GM18951 (cell line): ENCODE results near the gene LRP3.

Source experiments
- POLR2A ChIP-seq: IDR thresholded peaks from 4 replicates; pipeline ENCODE4 v1.6.1; 2011; ENCODE audit warnings: mild to moderate bottlenecking; ENCODE audit not compliant: insufficient read length, insufficient read depth; ENCODE audit errors: extremely low read depth
- in situ Hi-C: fragments of 300-500 bp; cut with MboI; formaldehyde crosslinking; loops from one replicate; pipeline ENCODE4 v1.12.0; 2022; ENCODE audit warnings: low sequenced_read_pairs, mixed read lengths, inconsistent platforms; ENCODE audit not compliant: unreplicated experiment

Gene LRP3

GRCh38 chr19:33235269-33235995 lies 41.3 kb downstream of the LRP3 start:
- no peak for TF ChIP-seq POLR2A
- in situ Hi-C loops, result loop anchor here (10.0 to 25.0 kb wide), 2 partner anchors 169 to 527 kb away; no protein-coding TSS in a partner anchor

DNA sequence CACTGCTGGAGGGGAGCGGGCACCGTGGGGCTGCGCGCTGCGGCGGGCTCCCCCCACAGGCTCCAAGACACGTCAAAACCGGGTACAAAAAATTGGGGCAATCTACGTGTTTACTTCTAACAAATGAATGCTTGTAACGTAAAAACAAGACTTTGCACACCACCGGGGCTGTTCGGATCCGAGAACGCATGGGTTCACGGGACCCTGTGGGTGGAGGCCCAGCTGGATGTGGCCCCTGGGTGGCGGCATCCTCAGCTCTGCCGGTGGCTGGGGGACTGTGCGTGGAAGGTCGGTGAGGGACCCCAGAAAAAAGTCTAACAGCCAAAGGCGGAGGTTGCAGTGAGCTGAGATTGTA lies 41.8 kb downstream of the LRP3 start:
- in situ Hi-C loops, result loop anchor here (10.0 to 25.0 kb wide), 2 partner anchors 169 to 526 kb away; no protein-coding TSS in a partner anchor
- no peak for TF ChIP-seq POLR2A

GRCh38 chr19:33236696-33237390 lies 42.7 kb downstream of the LRP3 start:
- in situ Hi-C loops, result loop anchor here (10.0 to 25.0 kb wide), 2 partner anchors 168 to 525 kb away; no protein-coding TSS in a partner anchor
- no peak for TF ChIP-seq POLR2A

GRCh38 chr19:33238481-33239149 lies 44.5 kb downstream of the LRP3 start:
- no peak for TF ChIP-seq POLR2A
- in situ Hi-C loops, result loop anchor here (10.0 to 25.0 kb wide), 2 partner anchors 166 to 524 kb away; no protein-coding TSS in a partner anchor

- in situ Hi-C loops, result loop anchor here (10.0 to 25.0 kb wide), 2 partner anchors 165 to 523 kb away; no protein-coding TSS in a partner anchor
- no peak for TF ChIP-seq POLR2A
Measured at GRCh38 chr19:33239223-33239975, 45.3 kb downstream of the LRP3 start.

- in situ Hi-C loops, result loop anchor here (25.0 kb wide), 1 partner anchor 522 kb away; no protein-coding TSS in a partner anchor
- TF ChIP-seq POLR2A, result no peak
Measured at GRCh38 chr19:33240181-33240771, 46.1 kb downstream of the LRP3 start.

DNA sequence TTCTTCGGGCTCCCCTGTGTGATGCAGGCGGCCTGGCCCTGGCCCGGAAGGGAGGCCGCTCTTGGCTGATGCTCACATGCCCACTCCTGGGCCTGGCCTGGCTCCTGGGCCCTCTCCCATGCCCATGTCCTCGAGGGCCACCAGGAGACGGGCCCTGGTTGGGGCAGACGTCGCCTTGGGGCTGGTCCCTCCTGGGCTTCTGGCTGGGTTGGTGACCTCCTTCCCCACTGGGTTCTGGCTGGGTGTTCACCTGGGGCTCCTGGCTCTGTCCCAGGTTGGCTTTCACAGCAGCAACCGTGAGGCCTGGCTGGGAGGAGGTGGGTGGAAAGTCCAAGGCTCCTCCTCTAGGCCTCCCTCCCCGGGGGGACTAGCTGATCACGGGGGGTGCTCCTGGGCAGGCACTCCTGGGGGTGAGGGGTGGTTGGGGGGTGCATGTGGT lies 47.0 kb downstream of the LRP3 start:
- TF ChIP-seq POLR2A, result no peak

DNA sequence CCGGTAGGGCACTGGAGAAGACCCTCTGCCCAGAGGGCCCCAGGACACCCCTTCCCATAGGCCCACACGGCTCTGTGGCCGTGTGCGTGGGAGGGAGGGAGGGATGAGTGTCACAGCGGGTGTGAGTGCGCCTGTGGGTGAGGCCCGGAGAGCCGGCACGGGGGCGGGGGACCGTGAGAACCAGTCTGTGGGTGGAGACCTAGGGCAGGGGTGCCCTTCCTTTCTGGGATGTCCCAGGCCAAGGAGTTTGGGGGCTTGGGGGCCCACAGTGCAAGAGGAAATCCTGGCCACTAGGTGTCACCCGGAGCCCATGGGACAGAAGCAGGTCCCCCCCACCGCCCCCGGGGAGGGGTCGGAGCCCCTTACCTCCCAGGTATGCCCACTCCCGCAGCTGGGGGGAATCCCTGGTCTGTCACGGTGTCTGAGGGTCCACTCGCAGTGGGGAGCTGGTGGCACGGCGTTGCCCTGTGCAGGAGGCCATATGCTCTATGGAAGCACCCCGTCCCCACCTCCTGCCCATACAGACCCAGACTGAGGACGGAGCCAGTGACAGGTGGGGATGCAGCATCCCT lies 47.5 kb downstream of the LRP3 start:
- in situ Hi-C loops, result loop anchor here (25.0 kb wide), 1 partner anchor 521 kb away; no protein-coding TSS in a partner anchor
- no peak for TF ChIP-seq POLR2A

More for the DNA sequence above, 47.0 kb downstream of the LRP3 start:
- in situ Hi-C loops, result loop anchor here (25.0 kb wide), 1 partner anchor 521 kb away; no protein-coding TSS in a partner anchor

GRCh38 chr19:33242131-33242530 lies 48.0 kb downstream of the LRP3 start:
- TF ChIP-seq POLR2A, result no peak
- in situ Hi-C loops, result loop anchor here (25.0 kb wide), 1 partner anchor 520 kb away; no protein-coding TSS in a partner anchor

GRCh38 chr19:33242911-33243310 lies 48.8 kb downstream of the LRP3 start:
- TF ChIP-seq POLR2A, result no peak
- in situ Hi-C loops, result loop anchor here (25.0 kb wide), 1 partner anchor 519 kb away; no protein-coding TSS in a partner anchor

DNA sequence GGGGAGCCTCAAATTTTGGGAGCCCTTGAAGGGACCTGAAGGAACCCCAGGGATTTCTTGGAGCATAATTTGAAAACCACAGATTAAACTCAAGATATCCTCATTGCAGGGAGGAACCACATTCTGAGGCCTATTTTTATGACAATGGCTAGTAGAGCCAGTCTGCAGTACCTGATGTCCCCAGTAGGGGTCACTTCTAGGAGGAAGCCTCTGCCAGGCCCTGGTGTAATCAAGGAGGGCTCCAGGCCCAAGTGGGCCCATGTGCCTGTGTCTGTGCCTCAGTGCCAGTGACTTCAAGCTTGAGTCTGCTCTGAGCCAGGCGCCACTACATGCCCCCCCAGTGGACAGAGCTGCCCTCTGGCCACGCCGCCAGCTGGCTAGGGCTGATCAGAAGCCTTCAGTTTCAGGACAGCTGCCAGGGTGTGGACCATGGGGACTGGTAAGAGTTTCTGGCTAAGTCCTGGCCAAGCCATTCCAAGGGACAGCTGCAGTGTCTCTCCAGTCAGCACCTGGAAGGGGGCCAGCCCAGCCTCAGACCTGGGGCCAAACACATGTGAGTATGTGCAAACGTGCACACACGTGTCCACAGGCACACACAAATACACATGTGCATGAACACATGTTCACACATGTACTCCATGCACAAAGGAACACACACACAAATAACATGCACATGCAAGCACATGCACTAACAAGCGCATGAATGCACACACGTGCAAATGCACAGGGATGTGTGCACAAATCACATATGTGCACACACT lies 52.0 kb downstream of the LRP3 start:
- in situ Hi-C loops, result loop anchor here (25.0 kb wide), 1 partner anchor 516 kb away; no protein-coding TSS in a partner anchor
- TF ChIP-seq POLR2A, result no peak
